AG04449 (cell line): ENCODE measurements around the gene HLA-DOB.
"Not testable (repeated sequence)": the region's sequence is repeated elsewhere in the genome, so short reads cannot be mapped to it uniquely, and the experiment has no call there.

Experiments
- CTCF ChIA-PET: fragments of 350-600 bp; formaldehyde crosslinking; extraction: SDS; loops from one replicate; lab custom pipeline; 2021; ENCODE audit warnings: antibody characterized with exemption; lab: Yijun Ruan, JAX
- POLR2A ChIA-PET: fragments of 400-600, 350-600 bp; formaldehyde crosslinking; extraction: SDS; loops from one replicate; lab custom pipeline; 2020; ENCODE audit warnings: antibody characterized with exemption, inconsistent platforms; lab: Yijun Ruan, JAX
- DNase-seq: peaks from one replicate; pipeline ENCODE4 v3.0.0-alpha.2; 2010; ENCODE audit warnings: low read depth, low spot score
- H3K4me3 ChIP-seq: 2 replicates; pipeline ENCODE4 v1.5.1; 2011; ENCODE audit warnings: low read depth, mild to moderate bottlenecking, control low read depth, low read length
- TF ChIP-seq, protein P1 (sequence below): IDR thresholded peaks from one replicate; pipeline ENCODE4 v1.5.1; 2011; ENCODE audit warnings: mild to moderate bottlenecking, moderate library complexity, low read length, control low read depth, inconsistent platforms; ENCODE audit not compliant: insufficient read depth; ENCODE audit errors: missing control alignments

The HLA-DOB gene

DNA sequence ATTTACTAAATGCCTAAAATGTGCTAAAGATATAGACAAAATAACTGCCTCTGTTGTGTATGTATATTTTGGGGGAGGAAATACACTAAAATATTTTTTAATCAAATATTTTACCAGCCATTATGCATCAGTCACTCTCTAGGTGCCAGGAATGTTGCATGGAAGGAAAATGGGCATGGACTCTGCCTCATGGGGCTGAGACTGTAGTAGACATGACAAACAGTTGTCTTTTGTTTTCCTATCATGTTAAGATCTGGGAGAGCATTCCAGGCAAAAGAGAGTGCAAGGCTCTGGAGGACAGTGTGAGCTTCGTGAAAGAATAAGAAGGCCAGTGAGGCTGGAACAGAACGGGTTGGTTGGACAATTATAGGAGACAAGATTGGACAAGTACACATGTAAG is 26.5 kb downstream of the HLA-DOB start:
- H3K4me3 ChIP-seq, result no peak overlapping the region
- TF ChIP-seq, protein P1, sequence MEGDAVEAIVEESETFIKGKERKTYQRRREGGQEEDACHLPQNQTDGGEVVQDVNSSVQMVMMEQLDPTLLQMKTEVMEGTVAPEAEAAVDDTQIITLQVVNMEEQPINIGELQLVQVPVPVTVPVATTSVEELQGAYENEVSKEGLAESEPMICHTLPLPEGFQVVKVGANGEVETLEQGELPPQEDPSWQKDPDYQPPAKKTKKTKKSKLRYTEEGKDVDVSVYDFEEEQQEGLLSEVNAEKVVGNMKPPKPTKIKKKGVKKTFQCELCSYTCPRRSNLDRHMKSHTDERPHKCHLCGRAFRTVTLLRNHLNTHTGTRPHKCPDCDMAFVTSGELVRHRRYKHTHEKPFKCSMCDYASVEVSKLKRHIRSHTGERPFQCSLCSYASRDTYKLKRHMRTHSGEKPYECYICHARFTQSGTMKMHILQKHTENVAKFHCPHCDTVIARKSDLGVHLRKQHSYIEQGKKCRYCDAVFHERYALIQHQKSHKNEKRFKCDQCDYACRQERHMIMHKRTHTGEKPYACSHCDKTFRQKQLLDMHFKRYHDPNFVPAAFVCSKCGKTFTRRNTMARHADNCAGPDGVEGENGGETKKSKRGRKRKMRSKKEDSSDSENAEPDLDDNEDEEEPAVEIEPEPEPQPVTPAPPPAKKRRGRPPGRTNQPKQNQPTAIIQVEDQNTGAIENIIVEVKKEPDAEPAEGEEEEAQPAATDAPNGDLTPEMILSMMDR, result no peak
- no peak for DNase-seq
- CTCF ChIA-PET, result interaction anchor here (5.9 kb wide), 1 partner anchor 376 kb away, joined by 51 read pairs; no protein-coding TSS in a partner anchor
- POLR2A ChIA-PET, result no interaction called here

DNA sequence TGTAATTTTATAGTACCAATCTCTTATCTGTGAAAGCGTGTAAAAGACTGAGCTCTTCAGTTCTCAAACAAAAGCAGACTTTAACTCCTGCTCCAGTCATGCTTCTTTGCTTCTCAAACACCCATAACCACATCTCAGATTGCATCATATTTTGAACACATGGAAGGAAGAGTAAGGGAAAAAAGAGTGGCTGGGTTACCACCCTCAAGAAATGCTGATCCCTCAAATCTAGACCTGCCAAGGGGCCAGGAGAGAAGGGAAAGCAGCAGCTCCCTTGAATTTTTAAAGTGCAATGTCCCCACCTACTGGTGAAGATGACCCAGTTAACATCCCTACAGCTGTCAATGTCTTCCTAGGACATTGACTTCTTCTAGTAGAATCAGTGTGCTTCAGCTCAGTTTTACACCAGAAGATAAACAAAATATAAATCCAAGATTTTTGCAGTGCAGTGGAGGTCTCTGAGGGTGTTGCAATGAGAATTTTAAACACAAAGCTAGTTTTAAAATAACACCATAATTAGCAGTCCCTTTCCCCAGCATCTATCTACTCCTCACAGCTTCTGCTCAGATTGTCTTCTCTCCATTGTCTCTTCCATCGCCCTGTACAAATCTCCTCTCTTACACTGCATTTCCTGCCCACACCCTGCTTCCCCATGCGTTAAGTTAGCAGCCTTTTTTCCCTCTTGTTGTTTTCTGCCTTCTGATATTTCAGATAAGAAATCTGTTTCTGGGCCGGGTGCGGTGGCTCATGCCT is 30.8 kb downstream of the HLA-DOB start:
- no peak for DNase-seq

GRCh38 chr6:32782923-32783322 is 33.9 kb downstream of the HLA-DOB start:
- H3K4me3 ChIP-seq, DNase-seq, POLR2A ChIA-PET: not testable (repeated sequence)
- CTCF ChIA-PET, result interaction anchor here (0.9 to 9.7 kb wide), 2 partner anchors 351 to 370 kb away, joined by 3 to 172 read pairs; no protein-coding TSS in a partner anchor

More for the DNA sequence above, 30.8 kb downstream of the HLA-DOB start:
- H3K4me3 ChIP-seq, result no peak overlapping the region
- TF ChIP-seq, protein P1, result peak; percentile 55
- ChIA-PET CTCF (interaction anchor here (0.6 to 9.7 kb wide), 17 partner anchors 8 to 541 kb away, joined by 3 to 172 read pairs (median 4); no protein-coding TSS in a partner anchor), POLR2A (no interaction called here)

GRCh38 chr6:32779036-32779435 is 37.8 kb downstream of the HLA-DOB start:
- H3K4me3 ChIP-seq, result no peak overlapping the region
- ChIA-PET CTCF (interaction anchor here (1.2 kb wide), 1 partner anchor 366 kb away, joined by 3 read pairs; no protein-coding TSS in a partner anchor), POLR2A (no interaction called here)
- TF ChIP-seq, protein P1, result no peak
- DNase-seq, result no peak

- ChIA-PET POLR2A (no interaction called here), CTCF (interaction anchor here (1.8 kb wide), 1 partner anchor 361 kb away, joined by 6 read pairs; no protein-coding TSS in a partner anchor)
- H3K4me3 ChIP-seq, result no peak overlapping the region
- DNase-seq, result no peak
- TF ChIP-seq, protein P1, result no peak
These were observed 41.7 kb downstream of the HLA-DOB start for GRCh38 chr6:32775071-32775470.

DNA sequence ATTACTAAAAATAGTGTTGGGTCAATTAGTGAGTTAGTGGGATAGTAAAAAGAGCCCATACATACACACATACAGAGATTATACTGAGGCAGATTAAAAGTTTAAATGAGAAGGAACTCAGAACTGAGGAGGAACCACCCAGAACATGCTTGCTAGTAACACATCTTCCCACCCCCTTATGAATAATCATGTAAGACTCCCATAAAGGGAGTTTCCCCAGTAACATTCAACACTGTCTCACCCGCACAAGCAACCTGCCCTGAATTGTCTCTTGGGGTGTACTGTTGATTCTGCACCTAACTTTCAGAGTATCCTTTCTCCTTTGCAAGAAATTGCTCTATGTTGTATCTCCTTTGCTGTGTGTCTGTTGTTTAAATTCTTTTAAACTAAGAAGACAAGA is 42.4 kb downstream of the HLA-DOB start:
- no peak overlapping the region for H3K4me3 ChIP-seq
- TF ChIP-seq, protein P1, result no peak
- CTCF ChIA-PET, result interaction anchor here (1.3 to 1.8 kb wide), 2 partner anchors 94 to 360 kb away, joined by 4 to 6 read pairs; no protein-coding TSS in a partner anchor
- no peak for DNase-seq
- POLR2A ChIA-PET, result no interaction called here
